ENCODE measurements around the gene ZNHIT2.
A peak's percentile ranks its signal among the peaks of the same experiment; 100 is the strongest.
"Not testable (repeated sequence)": the region's sequence is repeated elsewhere in the genome, so short reads cannot be mapped to it uniquely, and the experiment has no call there.

ZNHIT2 gene

GRCh38 chr11:65150509-65151299, 33.2 kb upstream of the ZNHIT2 start:
- H3K4me3 ChIP-seq (ENCODE audit: low read depth, low read length) = no peak overlapping the region
- TF ChIP-seq, protein P1, sequence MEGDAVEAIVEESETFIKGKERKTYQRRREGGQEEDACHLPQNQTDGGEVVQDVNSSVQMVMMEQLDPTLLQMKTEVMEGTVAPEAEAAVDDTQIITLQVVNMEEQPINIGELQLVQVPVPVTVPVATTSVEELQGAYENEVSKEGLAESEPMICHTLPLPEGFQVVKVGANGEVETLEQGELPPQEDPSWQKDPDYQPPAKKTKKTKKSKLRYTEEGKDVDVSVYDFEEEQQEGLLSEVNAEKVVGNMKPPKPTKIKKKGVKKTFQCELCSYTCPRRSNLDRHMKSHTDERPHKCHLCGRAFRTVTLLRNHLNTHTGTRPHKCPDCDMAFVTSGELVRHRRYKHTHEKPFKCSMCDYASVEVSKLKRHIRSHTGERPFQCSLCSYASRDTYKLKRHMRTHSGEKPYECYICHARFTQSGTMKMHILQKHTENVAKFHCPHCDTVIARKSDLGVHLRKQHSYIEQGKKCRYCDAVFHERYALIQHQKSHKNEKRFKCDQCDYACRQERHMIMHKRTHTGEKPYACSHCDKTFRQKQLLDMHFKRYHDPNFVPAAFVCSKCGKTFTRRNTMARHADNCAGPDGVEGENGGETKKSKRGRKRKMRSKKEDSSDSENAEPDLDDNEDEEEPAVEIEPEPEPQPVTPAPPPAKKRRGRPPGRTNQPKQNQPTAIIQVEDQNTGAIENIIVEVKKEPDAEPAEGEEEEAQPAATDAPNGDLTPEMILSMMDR (IDR thresholded peaks at IDR 0.05; ENCODE audit: insufficient read depth, low read length, missing control alignments) = no peak
- ChIA-PET CTCF (no interaction called here), POLR2A (interaction anchor here (1.9 kb wide), 1 partner anchor 16 kb away, joined by 4 read pairs; no protein-coding TSS in a partner anchor)
- DNase-seq (ENCODE audit: low read depth, low spot score) = peak; percentile 38

- H3K4me3 ChIP-seq (ENCODE audit: low read depth, low read length); DNase-seq (ENCODE audit: low read depth, low spot score); CTCF ChIA-PET; POLR2A ChIA-PET: not testable (repeated sequence)
Measured at GRCh38 chr11:65150131-65150508, 32.6 kb upstream of the ZNHIT2 start.

- no peak for DNase-seq (ENCODE audit: low read depth, low spot score)
- ChIA-PET CTCF (interaction anchor here (1.5 to 1.6 kb wide), 2 partner anchors 13 to 32 kb away, joined by 6 to 11 read pairs; no protein-coding TSS in a partner anchor), POLR2A (no interaction called here)
- no peak overlapping the region for H3K4me3 ChIP-seq (ENCODE audit: low read depth, low read length)
- TF ChIP-seq, protein P1 (IDR thresholded peaks at IDR 0.05; ENCODE audit: insufficient read depth, low read length, missing control alignments) = no peak
Measured at GRCh38 chr11:65148657-65149056, 31.2 kb upstream of the ZNHIT2 start.

DNA sequence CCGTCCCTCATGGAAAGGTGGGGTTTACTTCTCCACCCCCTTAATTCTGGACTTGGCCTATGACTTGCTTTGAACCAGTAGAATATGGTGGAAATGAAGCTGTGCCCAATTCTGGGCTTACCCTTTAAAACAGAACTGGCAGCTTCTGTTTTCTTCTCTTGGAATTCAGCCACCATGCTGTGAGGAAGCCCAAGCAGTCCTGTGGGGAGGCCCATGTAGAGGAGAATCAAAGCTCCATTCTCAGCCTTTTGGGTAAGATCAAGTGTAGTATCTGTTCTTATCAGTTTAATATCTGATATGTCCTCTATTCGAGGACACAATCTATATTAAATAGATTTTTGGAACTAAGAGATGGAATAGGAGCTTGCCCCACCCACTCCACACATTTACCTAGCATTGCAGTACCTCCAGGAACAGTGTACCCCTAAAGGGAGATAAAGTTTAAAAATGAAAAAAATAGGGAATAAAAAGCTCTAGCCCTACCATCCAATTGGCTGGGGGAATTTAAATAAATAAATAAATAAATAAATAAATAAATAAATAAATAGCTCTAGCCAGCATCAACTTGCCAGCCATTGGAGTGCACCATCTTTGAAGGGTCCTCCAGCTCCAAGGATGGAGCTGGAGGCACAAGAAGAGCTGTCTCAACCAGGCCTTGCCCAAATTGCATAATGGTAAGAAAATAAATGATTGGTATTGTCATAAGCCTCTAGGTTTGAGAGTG, 30.0 kb upstream of the ZNHIT2 start:
- CTCF ChIA-PET = interaction anchor here (1.4 to 1.9 kb wide), 4 partner anchors 12 to 184 kb away, joined by 3 to 11 read pairs (median 6); partner anchors contain the start of gene TM7SF2
- H3K4me3 ChIP-seq (ENCODE audit: low read depth, low read length) = no peak overlapping the region
- POLR2A ChIA-PET = interaction anchor here (0.6 kb wide), 1 partner anchor 14 kb away, joined by 3 read pairs; no protein-coding TSS in a partner anchor

GRCh38 chr11:65141896-65142494, 24.5 kb upstream of the ZNHIT2 start:
- no peak overlapping the region for H3K4me3 ChIP-seq (ENCODE audit: low read depth, low read length)
- TF ChIP-seq, protein P1 (IDR thresholded peaks at IDR 0.05; ENCODE audit: insufficient read depth, low read length, missing control alignments) = no peak
- POLR2A ChIA-PET = no interaction called here

More for the DNA sequence above, 30.0 kb upstream of the ZNHIT2 start:
- TF ChIP-seq, protein P1 (IDR thresholded peaks at IDR 0.05; ENCODE audit: insufficient read depth, low read length, missing control alignments) = no peak
- DNase-seq (ENCODE audit: low read depth, low spot score) = no peak

GRCh38 chr11:65136515-65137096, 19.1 kb upstream of the ZNHIT2 start:
- ChIA-PET POLR2A (no interaction called here), CTCF (interaction anchor here (1.3 to 2.4 kb wide), 5 partner anchors 11 to 193 kb away, joined by 3 to 11 read pairs (median 4); partner anchors contain the start of genes TM7SF2 and ZNHIT2)
- H3K4me3 ChIP-seq (ENCODE audit: low read depth, low read length) = no peak overlapping the region
- no peak for DNase-seq (ENCODE audit: low read depth, low spot score)
- TF ChIP-seq, protein P1 (IDR thresholded peaks at IDR 0.05; ENCODE audit: insufficient read depth, low read length, missing control alignments) = no peak

More at GRCh38 chr11:65141896-65142494, 24.5 kb upstream of the ZNHIT2 start:
- CTCF ChIA-PET = no interaction called here
- no peak for DNase-seq (ENCODE audit: low read depth, low spot score)

All from AG04449 (cell line).